Measurements from ENCODE around the gene PIK3C2G. TPM values are rescaled to one million over a fixed set of nuclear protein-coding genes. Genes with fewer than 3 reads are reported as not detected.

The PIK3C2G gene
- total and polyA plus RNA-seq, 2 of the 4 experiments (the other 2 are of a cell fraction) = not detected

GRCh38 chr12:18332173-18332572, 70.9 kb downstream of the PIK3C2G start:
- BruUV-seq (replicated peaks) = no TSS peak
- Histone ChIP-seq H3K9me3 (ENCODE audit: control insufficient read depth, insufficient read depth, low read length) (no peaks in the 10 kb centered on the region), H3K79me1 (ENCODE audit: low read depth in 1 of 2, low read length in 2 of 2) (no peaks in the 10 kb centered on the region), H2BK15ac (ENCODE audit: low read depth, low read length) (no peak overlapping the region), H3K14ac (replicated peaks; ENCODE audit: low read depth, low read length) (no peak overlapping the region), H3K36me3 (ENCODE audit: control insufficient read depth, insufficient read depth, low read length) (no peaks in the 10 kb centered on the region), H3K4me3 (ENCODE audit: insufficient read depth, low read depth, low read length) (no peak overlapping the region), H3K4me1 (ENCODE audit: control insufficient read depth, insufficient read depth, low read length) (no peaks in the 10 kb centered on the region), H2AFZ (replicated peaks; ENCODE audit: low read length, poor library complexity) (no peak overlapping the region), H3K4ac (ENCODE audit: low read depth, low read length) (no peak overlapping the region), H3K27ac (ENCODE audit: insufficient read depth, low read length) (no peak overlapping the region), H3K56ac (ENCODE audit: extremely low read depth, insufficient read depth, low read length) (no peak overlapping the region), H2BK120ac (ENCODE audit: low read depth, low read length) (no peak overlapping the region), H2AK5ac (ENCODE audit: low read depth, low read length) (no peak overlapping the region), H3K27me3 (ENCODE audit: control insufficient read depth, insufficient read depth, low read length) (no peaks in the 10 kb centered on the region), H3K23ac (ENCODE audit: low read depth, low read length) (no peak overlapping the region), H3K4me2 (ENCODE audit: low read depth, low read length) (no peak overlapping the region), H4K20me1 (ENCODE audit: insufficient read depth, low read length) (no peaks in the 10 kb centered on the region), H4K8ac (ENCODE audit: low read depth in 2 of 2, low read length in 2 of 2) (no peak overlapping the region), H3K18ac (ENCODE audit: low read depth, low read length) (no peak overlapping the region), H4K91ac (ENCODE audit: insufficient read depth, low read depth, low read length) (no peak overlapping the region), H2AK9ac (replicated peaks; ENCODE audit: low read depth, low read length, poor library complexity) (no peak overlapping the region), H3K9me1 (ENCODE audit: insufficient read depth, low read length) (no peaks in the 10 kb centered on the region), H2BK5ac (ENCODE audit: low read depth, low read length, poor library complexity, severe bottlenecking) (no peak overlapping the region), H3K9ac (ENCODE audit: low read depth, low read length) (no peak overlapping the region), H2BK20ac (ENCODE audit: low read depth, low read length) (no peak overlapping the region), H4K5ac (ENCODE audit: low read depth, low read length) (no peak overlapping the region)
- DNase-seq = no peak
- intact Hi-C loops (cut with micrococcal nuclease) (no loop called here), in situ Hi-C loops (cut with MboI; ENCODE audit: low sequenced_read_pairs) (no loop called here), dilution Hi-C loops (cut with HindIII; ENCODE audit: low sequenced_read_pairs, unreplicated experiment) (no loop called here)
- TF ChIP-seq RAD21 (IDR thresholded peaks at IDR 0.05; ENCODE audit: low read length) = no peak
- no peak for TF ChIP-seq ELK1 (IDR thresholded peaks at IDR 0.05; ENCODE audit: borderline replicate concordance, low read depth, low read length)
- no peak for TF ChIP-seq FOS (IDR thresholded peaks at IDR 0.05; ENCODE audit: low read depth, low read length)
- TF ChIP-seq MAFK (IDR thresholded peaks at IDR 0.05; ENCODE audit: low read depth, low read length) = no peak
- TF ChIP-seq CTCF (conservative IDR thresholded peaks at IDR 0.05; ENCODE audit: low read depth, low read length) = no peak
- TF ChIP-seq CHD1 (IDR thresholded peaks at IDR 0.05; ENCODE audit: low read depth, low read length) = no peak
- no peak for TF ChIP-seq MXI1 (IDR thresholded peaks at IDR 0.05; ENCODE audit: borderline replicate concordance, low read depth, low read length)
- no peak for TF ChIP-seq RFX5 (IDR thresholded peaks at IDR 0.05; ENCODE audit: low read depth, low read length)
- no peak for TF ChIP-seq USF2 (IDR thresholded peaks at IDR 0.05; ENCODE audit: low read depth, low read length)
- no peak for TF ChIP-seq POLR2A (IDR thresholded peaks at IDR 0.05; ENCODE audit: low read depth, low read length)
- no peak for TF ChIP-seq BHLHE40 (IDR thresholded peaks at IDR 0.05; ENCODE audit: low read depth, low read length)
- TF ChIP-seq RCOR1 (IDR thresholded peaks at IDR 0.05; ENCODE audit: insufficient replicate concordance, low read length) = no peak
- no peak for TF ChIP-seq NFE2L2 (IDR thresholded peaks at IDR 0.05; ENCODE audit: low read depth, low read length)
- no peak for TF ChIP-seq MAZ (IDR thresholded peaks at IDR 0.05; ENCODE audit: borderline replicate concordance, low read depth, low read length)
- CTCF ChIA-PET = interaction anchor here (0.6 to 1.5 kb wide), 4 partner anchors 13 to 1972 kb away, joined by 3 to 6 read pairs (median 4); no protein-coding TSS in a partner anchor
- POLR2A ChIA-PET (ENCODE audit: unreplicated experiment) = no interaction called here
- no CpG with 5 or more reads among the region's 4 CpGs for WGBS, 2 experiments (ENCODE audit: extremely low coverage in 2 of 2, insufficient read length in 1 of 2)
- no peak; the same call in 1 of the 2 replicates for ATAC-seq (ENCODE audit: low read depth)

Measured in IMR-90 (cell line).